ENCODE data around the gene CHAT.

DNA sequence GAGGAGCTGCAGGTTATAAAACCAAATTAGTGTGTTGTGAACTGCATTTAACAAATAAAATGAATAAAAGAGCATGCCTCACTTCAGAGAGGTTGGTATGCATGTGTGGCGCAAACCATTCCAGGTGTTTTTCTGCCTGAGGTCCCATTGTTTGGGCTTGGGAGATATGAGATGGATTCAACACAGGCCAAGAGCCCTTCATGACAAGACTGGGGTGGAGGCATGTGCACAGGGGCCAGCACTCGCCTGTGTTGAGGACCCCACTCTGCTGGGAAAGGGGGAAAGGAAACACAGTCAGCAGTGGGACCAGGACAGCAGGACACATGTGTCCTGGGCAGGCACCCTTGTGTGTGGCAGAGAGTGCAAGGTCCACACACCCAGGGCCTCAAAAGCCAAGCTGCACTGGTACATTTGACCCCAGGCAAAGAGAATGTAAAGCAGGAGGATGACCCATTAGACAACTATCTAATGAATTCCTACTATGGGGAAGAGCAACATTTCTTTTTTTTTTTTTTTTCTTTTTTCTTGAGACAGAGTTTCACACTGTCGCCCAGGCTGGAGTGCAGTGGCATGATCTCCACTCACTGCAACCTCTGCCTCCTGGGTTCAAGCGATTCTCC, 12.9 kb upstream of the CHAT start:
- TF ChIP-seq, protein P1, sequence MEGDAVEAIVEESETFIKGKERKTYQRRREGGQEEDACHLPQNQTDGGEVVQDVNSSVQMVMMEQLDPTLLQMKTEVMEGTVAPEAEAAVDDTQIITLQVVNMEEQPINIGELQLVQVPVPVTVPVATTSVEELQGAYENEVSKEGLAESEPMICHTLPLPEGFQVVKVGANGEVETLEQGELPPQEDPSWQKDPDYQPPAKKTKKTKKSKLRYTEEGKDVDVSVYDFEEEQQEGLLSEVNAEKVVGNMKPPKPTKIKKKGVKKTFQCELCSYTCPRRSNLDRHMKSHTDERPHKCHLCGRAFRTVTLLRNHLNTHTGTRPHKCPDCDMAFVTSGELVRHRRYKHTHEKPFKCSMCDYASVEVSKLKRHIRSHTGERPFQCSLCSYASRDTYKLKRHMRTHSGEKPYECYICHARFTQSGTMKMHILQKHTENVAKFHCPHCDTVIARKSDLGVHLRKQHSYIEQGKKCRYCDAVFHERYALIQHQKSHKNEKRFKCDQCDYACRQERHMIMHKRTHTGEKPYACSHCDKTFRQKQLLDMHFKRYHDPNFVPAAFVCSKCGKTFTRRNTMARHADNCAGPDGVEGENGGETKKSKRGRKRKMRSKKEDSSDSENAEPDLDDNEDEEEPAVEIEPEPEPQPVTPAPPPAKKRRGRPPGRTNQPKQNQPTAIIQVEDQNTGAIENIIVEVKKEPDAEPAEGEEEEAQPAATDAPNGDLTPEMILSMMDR (IDR thresholded peaks at IDR 0.05; ENCODE audit: insufficient read depth, low read length) = no peak
- TF ChIP-seq SPI1 (IDR thresholded peaks at IDR 0.05; ENCODE audit: borderline replicate concordance, low read depth) = no peak
- TF ChIP-seq, protein P2, sequence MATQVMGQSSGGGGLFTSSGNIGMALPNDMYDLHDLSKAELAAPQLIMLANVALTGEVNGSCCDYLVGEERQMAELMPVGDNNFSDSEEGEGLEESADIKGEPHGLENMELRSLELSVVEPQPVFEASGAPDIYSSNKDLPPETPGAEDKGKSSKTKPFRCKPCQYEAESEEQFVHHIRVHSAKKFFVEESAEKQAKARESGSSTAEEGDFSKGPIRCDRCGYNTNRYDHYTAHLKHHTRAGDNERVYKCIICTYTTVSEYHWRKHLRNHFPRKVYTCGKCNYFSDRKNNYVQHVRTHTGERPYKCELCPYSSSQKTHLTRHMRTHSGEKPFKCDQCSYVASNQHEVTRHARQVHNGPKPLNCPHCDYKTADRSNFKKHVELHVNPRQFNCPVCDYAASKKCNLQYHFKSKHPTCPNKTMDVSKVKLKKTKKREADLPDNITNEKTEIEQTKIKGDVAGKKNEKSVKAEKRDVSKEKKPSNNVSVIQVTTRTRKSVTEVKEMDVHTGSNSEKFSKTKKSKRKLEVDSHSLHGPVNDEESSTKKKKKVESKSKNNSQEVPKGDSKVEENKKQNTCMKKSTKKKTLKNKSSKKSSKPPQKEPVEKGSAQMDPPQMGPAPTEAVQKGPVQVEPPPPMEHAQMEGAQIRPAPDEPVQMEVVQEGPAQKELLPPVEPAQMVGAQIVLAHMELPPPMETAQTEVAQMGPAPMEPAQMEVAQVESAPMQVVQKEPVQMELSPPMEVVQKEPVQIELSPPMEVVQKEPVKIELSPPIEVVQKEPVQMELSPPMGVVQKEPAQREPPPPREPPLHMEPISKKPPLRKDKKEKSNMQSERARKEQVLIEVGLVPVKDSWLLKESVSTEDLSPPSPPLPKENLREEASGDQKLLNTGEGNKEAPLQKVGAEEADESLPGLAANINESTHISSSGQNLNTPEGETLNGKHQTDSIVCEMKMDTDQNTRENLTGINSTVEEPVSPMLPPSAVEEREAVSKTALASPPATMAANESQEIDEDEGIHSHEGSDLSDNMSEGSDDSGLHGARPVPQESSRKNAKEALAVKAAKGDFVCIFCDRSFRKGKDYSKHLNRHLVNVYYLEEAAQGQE (IDR thresholded peaks at IDR 0.05; ENCODE audit: insufficient replicate concordance, low read depth) = no peak
- TF ChIP-seq POLR2AphosphoS5 (IDR thresholded peaks at IDR 0.05; ENCODE audit: low read depth) = no peak

Data from HL-60 (cell line).